Vagina (tissue), 2 donors: ENCODE results near the gene GATAD2A.

ENCODE experiments used
- CTCF ChIP-seq, 3 experiments: fragments of 450-650 bp in 2 of 3; fragments of 200-600 bp in 1 of 3; sonication (generic) in 1 of 3; IDR thresholded peaks; one replicate each; pipeline ENCODE4 v1.5.1; 2017 to 2019; ENCODE audit warnings: antibody characterized with exemption in 3 of 3, mild to moderate bottlenecking in 2 of 3, moderate library complexity in 2 of 3
- POLR2AphosphoS5 ChIP-seq, 2 donors: sonication (generic); formaldehyde crosslinking; IDR thresholded peaks; one replicate each; pipeline ENCODE4 v1.9.0; 2017; ENCODE audit warnings: antibody characterized with exemption in 2 of 2, mild to moderate bottlenecking in 2 of 2, low read depth in 1 of 2; ENCODE audit not compliant: insufficient read depth in 1 of 2

- TF ChIP-seq CTCF (IDR thresholded peaks at IDR 0.05) (no peak), POLR2AphosphoS5 (IDR thresholded peaks at IDR 0.05; ENCODE audit: insufficient read depth in 1 of 2, low read depth in 1 of 2) (no peak)
These were observed 118.6 kb downstream of the GATAD2A start for GRCh38 chr19:19524053-19524452.
